Stimulated activated naive CD8-positive, alpha-beta T cell treated with anti-CD3 and anti-CD28 coated beads, Interleukin-15, Interleukin-2, amounts not matched to agents 100 U/mL and 50 U/mL, for 24 hours (primary cell): ENCODE data around the gene SLCO1B3.

Source experiments
- ATAC-seq: fragments of 150-1000 bp; cut with Tn5 transposase; one replicate; pipeline ENCODE4 v1.10.0; 2021
- DNase-seq: peaks from one replicate; pipeline ENCODE4 v3.0.0; 2021

Gene SLCO1B3

DNA sequence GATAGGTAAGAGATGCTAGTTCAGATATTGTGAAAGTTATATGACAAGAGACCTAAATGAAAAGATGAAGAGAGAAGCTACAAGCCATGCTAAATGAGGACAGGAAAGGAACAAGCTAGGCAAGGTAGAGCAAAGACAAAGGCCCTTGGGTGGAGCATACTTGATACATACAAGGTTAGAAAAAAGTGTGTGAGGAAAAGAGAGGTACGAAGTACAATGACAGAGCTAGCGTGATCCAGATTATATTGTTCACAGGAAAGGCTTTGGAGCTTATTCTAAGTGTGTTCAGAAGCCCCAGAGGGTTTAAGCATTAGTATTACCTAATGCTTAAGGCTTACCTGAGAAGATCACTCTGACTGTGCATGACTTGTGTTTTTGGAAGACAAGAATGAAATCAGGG, 75.0 kb downstream of the SLCO1B3 start:
- no peak for DNase-seq
- no peak for ATAC-seq

DNA sequence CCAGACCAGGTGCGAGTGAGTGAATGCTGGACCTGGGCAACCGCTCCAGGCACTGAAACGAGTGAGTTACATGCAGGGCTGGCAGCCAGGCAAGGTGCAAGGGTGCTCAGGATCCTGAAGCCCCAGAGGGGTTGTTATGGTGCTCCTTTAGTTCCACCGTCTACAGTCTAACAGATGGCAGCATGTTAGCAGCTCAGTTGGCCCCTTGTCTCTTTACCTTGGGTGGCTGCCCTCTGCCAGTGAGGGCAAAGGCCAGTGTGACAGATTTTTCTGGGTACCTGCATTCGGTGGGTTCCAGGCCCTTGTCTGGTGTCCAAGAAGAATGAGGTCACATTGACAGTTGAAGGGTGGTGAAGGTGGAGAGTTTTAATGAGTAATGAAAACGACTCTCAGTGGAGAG, 106.8 kb downstream of the SLCO1B3 start:
- ATAC-seq (no peak), DNase-seq (no peak)

DNA sequence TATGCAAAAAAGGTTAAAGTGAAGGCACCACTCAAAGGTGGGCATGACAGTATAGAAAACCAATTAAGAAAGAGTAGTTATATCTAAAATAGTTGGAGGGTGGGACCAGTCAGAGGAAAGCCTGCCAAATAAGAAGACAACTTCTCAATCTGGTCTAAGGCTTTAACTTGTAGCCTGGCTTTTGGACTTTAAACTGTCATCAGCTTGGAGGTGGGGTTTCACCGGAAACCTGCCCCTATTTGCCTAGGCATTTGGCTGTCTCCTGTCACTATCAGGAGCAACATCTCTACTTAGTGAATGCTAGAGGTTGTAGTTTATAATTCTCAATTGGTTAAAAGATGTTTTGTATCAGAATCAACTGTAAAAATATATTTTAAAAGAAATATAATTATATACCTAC, 107.3 kb downstream of the SLCO1B3 start:
- DNase-seq (no peak), ATAC-seq (no peak)

DNA sequence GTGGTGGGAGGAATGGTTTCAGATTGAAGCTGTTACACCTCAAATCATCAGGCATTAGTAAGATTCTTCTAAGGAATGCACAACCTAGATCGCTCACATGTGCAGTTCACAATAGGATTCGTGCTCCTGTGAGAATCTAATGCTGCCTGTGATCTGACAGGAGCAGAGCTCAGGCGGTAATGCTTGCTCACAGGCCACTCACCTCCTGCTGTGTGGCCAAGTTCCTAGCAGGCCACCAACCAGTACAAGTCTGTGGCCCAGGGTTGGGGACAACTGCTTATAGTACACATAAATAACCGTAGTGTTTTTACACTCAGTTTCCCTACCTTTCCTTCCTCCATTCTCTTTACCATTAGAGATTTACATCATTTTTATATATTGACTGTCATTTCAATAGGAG, 121.4 kb downstream of the SLCO1B3 start:
- ATAC-seq (no peak), DNase-seq (no peak)

DNA sequence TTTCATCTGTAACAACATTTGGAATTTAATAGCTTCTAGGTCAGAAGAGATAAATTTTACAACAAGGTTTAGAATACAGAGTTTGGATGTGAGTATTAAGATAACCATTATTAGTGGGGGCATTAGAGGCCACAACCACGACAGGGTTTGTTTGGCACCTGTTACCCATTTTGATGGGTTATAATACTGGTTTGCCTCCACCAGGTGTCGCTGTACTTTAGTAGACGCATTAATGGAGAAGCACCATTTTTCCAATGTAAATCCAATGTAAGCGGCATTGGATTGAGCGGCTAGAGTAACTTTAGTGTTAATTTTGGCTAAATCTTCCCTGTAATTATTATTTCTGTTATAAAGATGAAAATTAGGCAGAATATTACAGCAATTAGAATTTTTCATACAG, 136.2 kb downstream of the SLCO1B3 start:
- no peak for ATAC-seq
- peak; percentile 22 for DNase-seq

DNA sequence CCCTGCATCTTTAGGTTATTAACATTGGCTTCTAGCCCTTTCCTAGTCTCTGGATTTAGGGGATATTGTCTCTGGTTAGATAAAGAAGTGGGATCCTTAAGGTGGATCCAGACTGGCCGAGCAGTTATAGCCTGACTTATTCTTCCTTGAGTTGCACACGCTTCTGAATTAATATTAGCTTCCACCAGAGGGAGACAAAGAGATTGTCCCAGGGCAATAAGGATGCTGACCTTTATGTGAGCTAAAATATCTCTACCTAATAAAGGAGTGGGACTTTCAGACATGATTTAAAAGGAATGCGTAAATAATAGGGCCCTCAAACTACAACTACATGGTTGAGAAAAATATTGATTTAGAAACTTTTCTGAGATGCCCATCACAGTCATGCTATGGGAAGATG, 139.7 kb downstream of the SLCO1B3 start:
- no peak for ATAC-seq
- DNase-seq: no peak

DNA sequence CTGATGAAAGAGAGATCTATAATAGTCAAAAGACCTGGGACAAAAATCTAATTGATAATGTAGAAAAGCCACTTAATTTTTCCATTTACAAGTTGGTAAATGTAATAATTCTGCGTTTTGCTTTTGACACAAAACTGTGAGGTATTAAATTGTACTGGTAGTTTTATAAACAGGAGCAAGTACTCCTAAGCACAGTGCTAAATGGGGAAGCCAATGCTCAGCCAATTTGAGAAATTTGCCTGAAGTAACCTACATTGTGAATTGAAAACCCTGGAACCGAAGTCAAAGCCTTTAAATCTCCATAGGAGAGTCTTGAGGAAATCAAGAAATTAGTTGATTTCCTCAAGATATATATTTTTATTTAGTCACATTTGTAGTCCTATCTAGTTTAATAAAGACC, 152.8 kb downstream of the SLCO1B3 start:
- ATAC-seq: no peak
- DNase-seq: no peak

DNA sequence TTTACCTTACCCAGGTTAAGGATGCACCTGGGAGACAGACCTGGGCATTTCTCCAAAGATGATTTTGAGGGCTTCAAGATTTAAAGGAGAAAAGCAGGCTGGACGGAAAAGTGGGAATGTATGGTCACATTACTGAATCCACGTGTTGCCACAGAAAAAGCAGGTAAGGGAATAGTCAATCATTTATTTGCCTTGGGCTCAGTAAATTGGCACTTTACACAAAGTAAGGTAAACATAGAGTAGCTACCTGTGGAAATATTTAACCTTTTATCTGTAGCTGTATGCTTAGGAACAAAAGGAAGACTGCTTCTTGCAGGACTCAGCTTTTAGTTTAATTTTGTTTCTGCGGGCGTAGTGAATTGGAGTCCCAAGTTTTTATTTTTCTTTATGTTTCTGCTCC, 153.3 kb downstream of the SLCO1B3 start:
- no peak for DNase-seq
- ATAC-seq: no peak
